Stomach (tissue), 4 donors: Measurements from ENCODE around the gene ABCC8.

ENCODE experiments used
- EP300 ChIP-seq: sonication (generic); formaldehyde crosslinking; IDR thresholded peaks from one replicate; pipeline ENCODE4 v1.6.1; 2017; ENCODE audit warnings: antibody characterized with exemption
- POLR2A ChIP-seq, 4 donors: fragments of 450-650 bp; IDR thresholded peaks; one replicate each; pipeline ENCODE4 v1.6.1; 2016; ENCODE audit warnings: antibody characterized with exemption in 4 of 4, control low read depth in 2 of 4, mild to moderate bottlenecking in 1 of 4, moderate library complexity in 1 of 4
- POLR2AphosphoS5 ChIP-seq, 3 donors: sonication (generic); formaldehyde crosslinking; IDR thresholded peaks; one replicate each; pipeline ENCODE4 v1.6.1; 2016; ENCODE audit warnings: antibody characterized with exemption in 3 of 3
- TF ChIP-seq, protein P1 (sequence below), 7 experiments: fragments of 450-650 bp in 4 of 7; fragments of 200-600 bp in 3 of 7; sonication (generic) in 3 of 7; IDR thresholded peaks; one replicate each; pipeline ENCODE4 v1.5.1; 2016 to 2019; ENCODE audit warnings: antibody characterized with exemption in 7 of 7, control low read depth in 2 of 7, mild to moderate bottlenecking in 1 of 7

DNA sequence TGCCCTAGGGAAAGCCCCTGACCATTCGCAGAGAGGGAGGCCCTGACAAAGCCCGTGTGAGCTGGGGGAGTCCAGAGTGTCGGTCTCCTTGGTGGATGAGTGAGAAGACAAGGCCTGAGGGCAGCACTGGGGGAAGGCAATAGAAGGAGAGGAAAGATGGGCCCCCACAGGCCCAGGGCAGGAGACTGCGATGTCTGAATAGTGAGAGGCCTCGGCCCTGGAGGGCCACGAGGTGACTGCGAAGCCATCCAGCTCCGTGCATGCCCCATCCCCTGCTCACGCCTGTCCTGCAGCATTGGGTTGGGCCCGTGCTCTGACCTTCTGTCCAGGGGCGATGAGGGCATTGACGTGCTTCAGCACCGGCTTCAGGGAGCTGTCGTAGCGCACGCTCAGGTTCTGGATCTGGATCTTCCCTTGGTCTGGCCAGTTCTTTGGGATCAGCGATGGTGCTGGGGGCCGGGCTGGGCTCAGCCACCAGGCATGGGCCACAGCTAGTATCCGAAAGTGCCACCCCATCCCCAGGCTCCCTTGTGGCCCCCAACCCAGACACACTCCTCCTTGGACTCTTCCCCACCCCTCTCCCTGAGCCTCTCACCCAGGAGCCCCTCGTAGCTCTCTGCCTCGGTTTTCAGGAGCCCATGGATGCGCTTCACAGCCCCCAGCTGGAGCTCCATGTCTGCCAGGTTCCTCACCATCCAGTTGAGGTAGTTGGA, 79.9 kb downstream of the ABCC8 start:
- TF ChIP-seq EP300 (no peak), POLR2A (IDR thresholded peaks at IDR 0.05) (no peak), POLR2AphosphoS5 (IDR thresholded peaks at IDR 0.05) (no peak)
- TF ChIP-seq, protein P1, sequence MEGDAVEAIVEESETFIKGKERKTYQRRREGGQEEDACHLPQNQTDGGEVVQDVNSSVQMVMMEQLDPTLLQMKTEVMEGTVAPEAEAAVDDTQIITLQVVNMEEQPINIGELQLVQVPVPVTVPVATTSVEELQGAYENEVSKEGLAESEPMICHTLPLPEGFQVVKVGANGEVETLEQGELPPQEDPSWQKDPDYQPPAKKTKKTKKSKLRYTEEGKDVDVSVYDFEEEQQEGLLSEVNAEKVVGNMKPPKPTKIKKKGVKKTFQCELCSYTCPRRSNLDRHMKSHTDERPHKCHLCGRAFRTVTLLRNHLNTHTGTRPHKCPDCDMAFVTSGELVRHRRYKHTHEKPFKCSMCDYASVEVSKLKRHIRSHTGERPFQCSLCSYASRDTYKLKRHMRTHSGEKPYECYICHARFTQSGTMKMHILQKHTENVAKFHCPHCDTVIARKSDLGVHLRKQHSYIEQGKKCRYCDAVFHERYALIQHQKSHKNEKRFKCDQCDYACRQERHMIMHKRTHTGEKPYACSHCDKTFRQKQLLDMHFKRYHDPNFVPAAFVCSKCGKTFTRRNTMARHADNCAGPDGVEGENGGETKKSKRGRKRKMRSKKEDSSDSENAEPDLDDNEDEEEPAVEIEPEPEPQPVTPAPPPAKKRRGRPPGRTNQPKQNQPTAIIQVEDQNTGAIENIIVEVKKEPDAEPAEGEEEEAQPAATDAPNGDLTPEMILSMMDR (IDR thresholded peaks at IDR 0.05), result no peak
